Heart right ventricle (tissue), 16 donors: ENCODE results near the gene OR2A1. TPM values are rescaled to one million over a fixed set of nuclear protein-coding genes. Genes with fewer than 3 reads are reported as not detected.
"Not testable (repeated sequence)": the region's sequence is repeated elsewhere in the genome, so short reads cannot be mapped to it uniquely, and the experiment has no call there.

Experiments
- ATAC-seq, 8 donors: fragments of 200-7000 bp; cut with Tn5 transposase; one replicate each; pipeline ENCODE4 v1.9.1; 2020; ENCODE audit warnings: mild to moderate bottlenecking in 8 of 8, moderate library complexity in 8 of 8, moderate number of reproducible peaks in 1 of 8
- DNase-seq, 2 donors: peaks; one replicate each; pipeline ENCODE4 v3.0.0-alpha.2; 2020
- H3K27ac ChIP-seq, 10 donors: fragments of 200-600 bp; sonication (generic) in 2 of 10; one replicate each; pipeline versions ENCODE4 v1.5.0 to v1.8.0; 2020 to 2022; ENCODE audit warnings: mild to moderate bottlenecking in 3 of 10
- H3K27me3 ChIP-seq, 7 donors: fragments of 200-600 bp; one replicate each; pipeline ENCODE4 v1.8.0; 2021 to 2022; ENCODE audit warnings: mild to moderate bottlenecking in 2 of 7
- H3K36me3 ChIP-seq, 9 donors: fragments of 200-600 bp; sonication (generic) in 1 of 9; one replicate each; pipeline versions ENCODE4 v1.5.0 to v1.8.0; 2020 to 2022; ENCODE audit warnings: mild to moderate bottlenecking in 2 of 9
- H3K4me1 ChIP-seq, 9 donors: fragments of 200-600 bp; sonication (generic) in 1 of 9; one replicate each; pipeline versions ENCODE4 v1.5.0 to v1.8.0; 2020 to 2022; ENCODE audit warnings: mild to moderate bottlenecking in 4 of 9
- H3K4me3 ChIP-seq, 10 donors: fragments of 200-600 bp; sonication (generic) in 2 of 10; one replicate each; pipeline versions ENCODE4 v1.5.0 to v1.8.0; 2020 to 2022; ENCODE audit warnings: mild to moderate bottlenecking in 7 of 10, moderate library complexity in 2 of 10
- H3K9me3 ChIP-seq, 11 donors: fragments of 200-600 bp in 10 of 11; sonication (generic) in 2 of 11; one replicate each; pipeline versions ENCODE4 v1.5.0 to v1.8.0; 2013 to 2022; ENCODE audit warnings: mild to moderate bottlenecking in 2 of 11, control low read depth in 1 of 11, moderate library complexity in 1 of 11
- WGBS, 2 donors: extraction: QIAGEN DNeasy Blood & Tissue Kit; methylation state at CpG; one replicate each; pipeline ENCODE4 v1.1.7; 2013; ENCODE audit warnings: inconsistent platforms in 1 of 2; 5-methylcytosine and 5-hydroxymethylcytosine counted together
- intact Hi-C, 10 donors: fragments of 100-400 bp; cut with DNase I; formaldehyde crosslinking; loops; one replicate each; pipeline versions ENCODE4 v1.11.1 to v1.14.2; 2022
- polyA plus RNA-seq, 2 donors: library from polyadenylated mRNA; stranded (reverse); fragments of 200-250 nt; gene quantifications; one replicate each; pipeline ENCODE4 v1.2.3, GENCODE V29; 2013
- total RNA-seq, 10 donors: library from RNA; stranded (reverse); fragmentation: NEBNext Ultra II Directional in 3 of 10; extraction: Animal tissue kit (Norgen Biotek cat#: 25700) in 3 of 10; gene quantifications; one replicate each; pipeline versions ENCODE4 v1.2.1 to v1.2.4, GENCODE V29; 2021 to 2023
- TF ChIP-seq, protein P1 (sequence below), 9 donors: fragments of 200-600 bp; sonication (generic) in 2 of 9; IDR thresholded peaks; one replicate each; pipeline versions ENCODE4 v1.5.0 to v1.8.0; 2021 to 2022; ENCODE audit warnings: antibody characterized with exemption in 9 of 9, mild to moderate bottlenecking in 5 of 9, moderate library complexity in 1 of 9
- donor health status: Arrhythmogenic right ventricular cardiomyopathy.
- donor health status: ischemic (EF 13 %, LVEDD 7.1; RV severe dilation, severe dysfunction).
- donor health status: healthy with polysubstance abuse.
- donor health status: DM: no; HTN: yes; CAD: no.
- donor health status: DM: no; HTN: no; CAD: no.
- donor health status: ischemic (EF 25% LVEDD 6.9; RV normal size, moderate dysfunction).
- donor health status: ischemic (EF 25% LVEDD 5.7; RV mildly dilated, moderate dysfunction).
- donor health status: healthy.
- donor health status: DM: yes; HTN: yes; CAD: no.
- donor health status: Ischemic cardiomyopathy.
- donor health status: ischemic (EF 35%, LVEDD 5.7; RV mildly dilated, moderate dysfunction).
- donor health status: nonischemic (EF 11% LVEDD 7.7; RV severe dilation, severe dysfunction).
- donor health status: DM: yes; HTN: yes; CAD: no.
- donor health status: PGD.
- donor health status: ischemic (EF 29% LVEDD 5.4; RV normal size, mild dysfunction).
- donor health status: nonischemic (EF 23%, LVEDD 6.1; RV moderate dilation, normal function).

Gene OR2A1
- total and polyA plus RNA-seq, 12 donors, result 0.01 to 0.20 (median 0.15) TPM; not detected in 9

DNA sequence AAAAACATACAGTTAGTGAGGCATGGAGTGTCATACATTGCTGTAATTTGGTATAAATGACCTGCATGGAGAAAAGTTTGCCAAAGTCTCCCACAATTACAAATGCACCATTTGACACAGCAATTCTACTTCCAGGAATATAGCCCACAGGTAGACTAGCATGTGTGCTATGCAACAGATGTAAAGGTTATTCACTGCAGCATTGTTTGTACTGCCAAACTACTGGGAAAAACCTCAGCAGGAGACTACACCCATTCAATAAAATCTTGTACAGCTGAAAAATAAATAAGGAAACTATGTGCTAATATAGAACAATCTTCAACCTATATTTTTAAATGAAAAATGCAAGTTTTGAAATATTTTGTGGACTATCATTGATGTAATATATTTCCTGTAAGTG, 17.8 kb downstream of the OR2A1 start:
- H3K36me3 ChIP-seq, intact Hi-C loops, ATAC-seq, H3K4me3 ChIP-seq, H3K4me1 ChIP-seq, H3K9me3 ChIP-seq, DNase-seq, H3K27ac ChIP-seq, H3K27me3 ChIP-seq: not testable (repeated sequence)

DNA sequence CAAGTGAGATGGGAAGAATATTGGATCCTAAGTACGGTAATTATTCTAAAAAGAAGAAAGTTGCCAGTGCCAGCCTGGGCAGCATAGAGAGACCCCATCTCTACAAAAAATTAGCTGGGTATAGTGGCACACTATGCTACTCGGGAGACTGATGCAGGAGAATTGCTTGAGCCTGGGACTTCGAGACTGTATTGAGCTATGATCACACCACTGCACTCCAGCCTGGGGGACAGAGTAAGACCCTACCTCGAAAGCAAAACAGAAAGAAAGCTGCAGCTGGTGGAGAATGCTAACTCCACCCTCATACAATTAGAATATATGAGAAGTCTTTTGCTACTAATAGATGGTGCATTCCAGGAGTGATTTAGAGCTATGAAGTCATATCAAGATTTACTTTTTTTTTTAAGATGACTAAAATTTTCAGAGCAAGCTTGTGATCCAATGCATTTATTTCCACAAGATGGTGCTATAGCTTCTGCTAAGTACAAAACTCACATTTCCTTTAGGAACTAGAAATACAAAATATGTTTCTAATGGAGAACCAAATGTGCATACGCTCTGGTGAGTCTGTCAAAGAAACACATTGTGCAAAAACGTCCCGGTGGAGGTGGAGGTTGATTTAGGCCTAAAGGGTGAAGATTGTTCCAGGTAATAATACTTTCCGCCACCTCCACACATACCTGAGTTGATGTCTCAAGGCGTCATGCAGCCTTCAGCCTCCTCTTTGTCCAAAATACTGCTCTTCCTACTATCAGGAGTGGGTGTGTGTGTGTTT, 19.2 kb downstream of the OR2A1 start:
- ATAC-seq, result peak in 5 of 8 donors; percentile 29 to 65 (median 46)
- H3K4me1 ChIP-seq, H3K4me3 ChIP-seq, H3K36me3 ChIP-seq, intact Hi-C loops, H3K27ac ChIP-seq, H3K27me3 ChIP-seq, H3K9me3 ChIP-seq, DNase-seq: not testable (repeated sequence)
- 94 to 100% methylated on average over 2 of the region's 9 CpGs for WGBS, 2 donors
- TF ChIP-seq, protein P1, sequence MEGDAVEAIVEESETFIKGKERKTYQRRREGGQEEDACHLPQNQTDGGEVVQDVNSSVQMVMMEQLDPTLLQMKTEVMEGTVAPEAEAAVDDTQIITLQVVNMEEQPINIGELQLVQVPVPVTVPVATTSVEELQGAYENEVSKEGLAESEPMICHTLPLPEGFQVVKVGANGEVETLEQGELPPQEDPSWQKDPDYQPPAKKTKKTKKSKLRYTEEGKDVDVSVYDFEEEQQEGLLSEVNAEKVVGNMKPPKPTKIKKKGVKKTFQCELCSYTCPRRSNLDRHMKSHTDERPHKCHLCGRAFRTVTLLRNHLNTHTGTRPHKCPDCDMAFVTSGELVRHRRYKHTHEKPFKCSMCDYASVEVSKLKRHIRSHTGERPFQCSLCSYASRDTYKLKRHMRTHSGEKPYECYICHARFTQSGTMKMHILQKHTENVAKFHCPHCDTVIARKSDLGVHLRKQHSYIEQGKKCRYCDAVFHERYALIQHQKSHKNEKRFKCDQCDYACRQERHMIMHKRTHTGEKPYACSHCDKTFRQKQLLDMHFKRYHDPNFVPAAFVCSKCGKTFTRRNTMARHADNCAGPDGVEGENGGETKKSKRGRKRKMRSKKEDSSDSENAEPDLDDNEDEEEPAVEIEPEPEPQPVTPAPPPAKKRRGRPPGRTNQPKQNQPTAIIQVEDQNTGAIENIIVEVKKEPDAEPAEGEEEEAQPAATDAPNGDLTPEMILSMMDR (IDR thresholded peaks at IDR 0.05), result peak in 1 of 9 donors; percentile 9

DNA sequence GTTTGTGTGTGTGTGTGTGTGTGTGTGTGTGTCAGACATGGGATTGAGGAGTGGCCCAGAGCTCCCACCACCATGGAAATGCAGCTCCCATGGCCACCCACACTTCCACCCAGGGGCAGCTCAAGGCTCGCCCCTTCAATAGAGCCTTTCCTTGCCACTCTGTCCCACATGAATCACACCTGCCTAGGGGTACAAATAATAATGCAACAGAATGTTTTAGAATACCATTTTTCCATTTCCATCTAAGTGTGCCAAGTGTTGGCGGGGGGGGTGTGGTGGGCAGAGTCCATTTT, 19.7 kb downstream of the OR2A1 start:
- H3K4me1 ChIP-seq, H3K36me3 ChIP-seq, DNase-seq, H3K9me3 ChIP-seq, H3K4me3 ChIP-seq, H3K27me3 ChIP-seq, intact Hi-C loops, H3K27ac ChIP-seq: not testable (repeated sequence)
- 93 to 100% methylated on average over 1 to 2 of the region's 2 CpGs for whole genome bisulfite sequencing, 2 donors
- ATAC-seq, result peak in 2 of 8 donors; percentile 9 to 48

DNA sequence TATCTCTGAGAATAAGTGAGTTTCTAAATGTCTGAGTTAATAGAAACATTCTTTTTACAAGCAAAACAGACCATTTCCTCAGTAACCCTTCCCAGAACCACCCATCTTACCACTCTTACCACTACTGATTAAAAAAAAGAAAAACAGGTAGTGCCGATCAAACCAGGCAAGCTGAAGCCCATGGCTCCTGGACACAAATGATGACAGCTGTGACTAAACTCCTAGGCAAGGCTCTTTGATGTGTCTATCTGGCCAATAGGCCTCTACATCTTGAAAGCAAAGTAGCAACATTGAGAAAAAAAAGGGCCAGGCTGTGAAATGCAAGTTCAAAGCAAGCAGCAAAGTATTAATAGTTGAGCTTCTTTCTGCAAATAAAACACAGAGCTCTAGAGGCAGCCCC, 36.4 kb downstream of the OR2A1 start:
- H3K27me3 ChIP-seq, H3K9me3 ChIP-seq, ATAC-seq, DNase-seq, H3K4me1 ChIP-seq, H3K4me3 ChIP-seq, H3K27ac ChIP-seq, intact Hi-C loops, H3K36me3 ChIP-seq: not testable (repeated sequence)
- WGBS, 2 donors, result no CpG with 5 or more reads among the region's 1 CpG

DNA sequence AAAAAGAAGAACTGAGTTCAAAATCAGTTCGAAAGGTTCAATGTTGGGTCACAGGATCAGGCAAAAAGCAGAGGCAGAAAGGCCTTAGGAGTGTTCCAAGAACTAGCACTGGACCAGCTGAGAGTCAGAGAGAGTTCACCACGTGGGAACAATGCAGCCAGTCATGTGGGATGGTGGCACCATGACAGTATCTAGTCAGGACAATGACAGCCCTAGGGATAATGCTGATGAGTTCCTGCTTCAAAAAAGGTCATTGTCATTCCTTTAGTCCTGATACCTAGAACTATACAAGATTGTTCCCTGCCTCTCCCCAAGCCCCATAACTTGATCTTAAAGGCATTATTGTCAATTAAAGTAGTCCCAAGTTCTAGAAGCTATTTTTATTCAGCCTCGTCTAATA, 39.4 kb downstream of the OR2A1 start:
- H3K4me3 ChIP-seq, H3K27ac ChIP-seq, H3K36me3 ChIP-seq, intact Hi-C loops, H3K27me3 ChIP-seq, ATAC-seq, H3K4me1 ChIP-seq, H3K9me3 ChIP-seq, DNase-seq: not testable (repeated sequence)
- WGBS, 2 donors, result 47 to 62% methylated on average over 2 of the region's 3 CpGs

DNA sequence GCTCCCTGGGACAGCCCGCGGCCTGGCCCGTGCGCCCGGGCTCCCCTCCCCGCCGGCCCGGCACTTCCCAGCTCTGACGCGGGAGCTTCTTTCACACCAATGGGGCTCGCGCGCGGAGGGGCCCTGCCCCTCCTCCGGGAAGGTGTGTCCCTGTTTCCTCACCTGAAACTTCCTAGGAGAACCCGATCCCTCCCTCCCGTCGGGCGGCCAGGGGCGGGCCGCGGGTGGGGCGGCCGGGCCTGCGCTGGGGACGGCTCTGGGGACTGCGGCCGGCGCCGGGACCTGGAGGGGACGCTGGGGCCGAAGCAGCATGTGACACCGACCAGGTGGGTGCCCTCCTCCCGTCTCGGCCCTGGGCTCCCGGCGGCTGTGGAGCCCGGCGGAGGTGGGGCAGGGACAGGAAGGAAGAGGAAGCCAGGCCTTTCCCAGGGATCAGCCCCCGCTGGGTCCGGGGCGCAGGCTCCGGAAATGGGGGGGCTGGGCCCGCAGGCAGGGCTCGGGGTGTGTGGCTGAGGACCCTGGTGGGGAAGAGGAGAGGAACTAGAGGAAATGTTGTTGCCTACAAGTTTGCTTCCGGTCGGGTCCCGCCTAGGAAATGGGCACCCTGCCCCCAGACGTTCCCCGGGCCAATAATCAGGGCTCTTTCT, 43.1 kb downstream of the OR2A1 start, which contains the start of gene ARHGEF5:
ARHGEF5 (plus strand) TSS at position 227 of the 647 bp plus-strand sequence. CDS start 7,268 bp downstream, outside the sequence.
- H3K4me3 ChIP-seq, H3K27ac ChIP-seq, H3K36me3 ChIP-seq, DNase-seq, intact Hi-C loops, H3K9me3 ChIP-seq, H3K27me3 ChIP-seq, H3K4me1 ChIP-seq: not testable (repeated sequence)
- WGBS, 2 donors, result no CpG with 5 or more reads among the region's 50 CpGs
- ATAC-seq, result peak; percentile 71 to 92 (median 84)

DNA sequence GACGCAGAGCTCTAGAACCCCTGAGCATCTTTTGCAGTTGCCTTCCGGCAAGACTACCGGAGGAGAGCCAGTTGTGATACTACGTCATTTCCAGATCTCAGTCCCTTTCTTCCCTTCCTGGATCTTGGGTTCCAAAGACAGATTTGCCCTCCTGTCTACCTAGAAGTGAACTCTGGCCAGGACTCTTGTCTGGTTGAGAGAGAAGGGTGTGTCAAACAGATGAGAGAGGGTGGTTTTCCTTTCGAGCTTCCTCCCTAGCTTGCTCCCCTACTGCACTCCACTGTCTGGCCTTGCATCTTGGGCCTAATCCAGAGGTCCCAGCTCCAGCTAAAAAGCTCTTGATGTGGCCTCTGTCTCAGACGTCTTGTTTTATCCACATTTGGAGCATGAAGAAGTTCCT, 44.0 kb downstream of the OR2A1 start:
- H3K4me1 ChIP-seq, H3K27ac ChIP-seq, ATAC-seq, H3K9me3 ChIP-seq, DNase-seq, H3K4me3 ChIP-seq, H3K36me3 ChIP-seq, H3K27me3 ChIP-seq, intact Hi-C loops: not testable (repeated sequence)
- WGBS, 2 donors, result no CpG with 5 or more reads among the region's 6 CpGs

DNA sequence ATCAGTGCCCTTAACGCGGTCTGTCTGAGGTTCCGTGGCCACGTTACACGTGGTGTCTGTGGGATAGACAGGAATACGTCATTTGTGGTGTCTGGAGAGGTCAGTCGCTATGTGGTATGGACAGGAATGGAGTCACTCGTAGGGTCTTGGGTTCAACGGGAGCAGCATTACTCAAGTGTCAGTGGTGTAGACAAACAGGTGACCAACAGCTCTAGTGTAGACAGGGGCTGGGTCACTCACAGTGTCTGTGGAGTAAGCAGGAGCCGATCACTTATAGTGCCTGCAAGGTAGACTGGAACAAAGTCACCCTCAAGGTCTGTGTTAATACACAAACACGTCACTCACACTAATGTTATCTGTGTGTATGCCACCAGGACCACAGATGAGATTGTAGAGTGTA, 44.6 kb downstream of the OR2A1 start:
- WGBS, 2 donors, result 94 to 100% methylated on average over 2 of the region's 11 CpGs
- intact Hi-C loops, H3K9me3 ChIP-seq, ATAC-seq, H3K4me1 ChIP-seq, H3K36me3 ChIP-seq, H3K4me3 ChIP-seq, H3K27ac ChIP-seq, DNase-seq, H3K27me3 ChIP-seq: not testable (repeated sequence)

DNA sequence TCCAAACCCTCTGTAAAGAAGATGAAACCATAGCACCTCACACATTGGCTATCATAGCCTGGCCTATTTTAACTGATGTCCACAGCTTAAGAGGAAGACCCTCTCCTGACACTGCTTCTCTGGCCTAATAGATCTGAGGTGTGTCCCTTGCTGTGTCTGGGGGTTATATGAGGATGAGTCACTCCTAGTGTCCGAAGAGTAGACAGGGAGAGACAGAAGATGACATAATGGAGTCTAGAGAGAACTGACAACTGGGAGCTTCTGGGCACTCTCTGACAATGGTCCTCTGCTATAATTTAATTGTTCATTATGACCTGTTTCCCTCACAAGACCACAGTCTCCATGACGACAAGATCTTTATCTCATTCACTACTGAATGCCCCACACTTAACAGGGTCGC, 49.8 kb downstream of the OR2A1 start:
- no CpG with 5 or more reads among the region's 3 CpGs for WGBS, 2 donors
- H3K27me3 ChIP-seq, ATAC-seq, H3K4me3 ChIP-seq, intact Hi-C loops, H3K27ac ChIP-seq, H3K36me3 ChIP-seq, H3K9me3 ChIP-seq, DNase-seq, H3K4me1 ChIP-seq: not testable (repeated sequence)

DNA sequence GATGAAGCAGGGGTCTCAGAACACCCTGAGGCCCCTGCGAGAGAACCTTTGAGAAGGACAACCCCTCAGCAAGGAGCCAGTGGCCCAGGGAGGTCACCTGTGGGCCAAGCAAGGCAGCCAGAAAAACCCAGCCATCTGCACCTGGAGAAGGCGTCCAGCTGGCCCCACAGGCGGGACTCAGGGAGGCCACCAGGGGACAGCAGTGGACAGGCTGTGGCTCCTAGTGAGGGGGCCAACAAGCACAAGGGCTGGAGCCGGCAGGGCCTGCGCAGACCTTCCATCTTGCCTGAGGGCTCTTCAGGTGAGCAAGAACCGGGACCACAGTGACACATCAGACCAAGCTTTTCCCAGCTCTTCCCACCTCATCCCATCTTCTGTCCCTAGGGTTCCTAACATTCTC, 53.3 kb downstream of the OR2A1 start:
- intact Hi-C loops, ATAC-seq, H3K36me3 ChIP-seq, H3K4me3 ChIP-seq, H3K4me1 ChIP-seq, H3K27ac ChIP-seq, DNase-seq, H3K9me3 ChIP-seq, H3K27me3 ChIP-seq: not testable (repeated sequence)
- no CpG with 5 or more reads among the region's 6 CpGs for WGBS, 2 donors

DNA sequence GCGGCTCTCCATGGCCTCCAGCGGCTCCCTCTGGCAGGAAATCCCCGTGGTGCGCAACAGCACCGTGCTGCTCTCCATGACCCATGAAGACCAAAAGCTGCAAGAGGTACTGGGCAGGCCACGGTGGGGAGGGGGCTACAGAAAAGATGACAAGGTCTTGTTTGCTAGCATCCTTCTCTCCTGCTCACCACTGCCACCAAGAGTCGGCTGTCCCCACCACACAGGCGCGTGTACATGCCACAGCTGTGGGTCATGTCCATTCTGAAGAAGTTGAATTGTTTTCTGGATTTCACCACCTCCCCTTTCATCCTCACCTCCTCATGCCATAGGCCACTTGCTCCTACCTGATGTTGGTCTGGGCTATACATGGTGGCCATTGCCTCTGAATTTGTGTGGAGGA, 55.0 kb downstream of the OR2A1 start:
- H3K36me3 ChIP-seq, H3K27ac ChIP-seq, H3K4me1 ChIP-seq, DNase-seq, H3K4me3 ChIP-seq, H3K27me3 ChIP-seq, H3K9me3 ChIP-seq, intact Hi-C loops: not testable (repeated sequence)
- ATAC-seq, result peak in 1 of 8 donors; percentile 13
- no CpG with 5 or more reads among the region's 9 CpGs for WGBS, 2 donors
